ENCODE data around the gene REEP1. TPM values are rescaled to one million over a fixed set of nuclear protein-coding genes. Genes with fewer than 3 reads are reported as not detected.

Gene REEP1
- total and polyA plus RNA-seq, 9 of the 15 experiments (the other 6 are each of a cell fraction or from before 2014, with no cell fraction given) = 0.11 to 0.67 (median 0.13) TPM

DNA sequence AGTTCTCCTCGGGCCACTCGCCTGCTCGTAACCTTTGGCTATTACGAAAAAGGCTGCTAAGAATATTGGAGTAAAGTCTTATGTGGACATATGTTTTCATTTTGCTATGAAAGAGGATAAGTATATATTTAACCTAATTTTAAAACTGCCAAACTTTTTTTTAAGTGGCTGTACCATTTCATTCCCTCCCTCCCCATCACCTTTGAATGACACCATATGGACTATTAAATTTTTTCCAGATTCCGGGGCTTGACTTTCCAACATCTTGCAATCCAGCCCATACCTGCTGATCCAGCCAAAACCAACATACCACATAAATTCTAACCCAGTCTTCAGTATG, 31.5 kb downstream of the REEP1 start:
- H3K9ac ChIP-seq (ENCODE audit: insufficient read depth in 1 of 2, low read depth in 2 of 2, low read length in 2 of 2) = no peak overlapping the region
- H3K4me1 ChIP-seq (replicated peaks in 1 of 2; ENCODE audit: control insufficient read depth in 2 of 2, insufficient read depth in 2 of 2, low read length in 2 of 2) = no peaks in the 10 kb centered on the region
- no peak overlapping the region for H3K4me2 ChIP-seq (ENCODE audit: insufficient read depth, low read length)
- 3% methylated on average over 5 of the region's 5 CpGs for whole genome bisulfite sequencing (ENCODE audit: insufficient coverage, low coverage, missing lambda C conversion rate)
- ChIA-PET CTCF (ENCODE audit: low intra/inter-chr PET ratio) (no interaction called here), POLR2A (no interaction called here)
- no peak for DNase-seq (ENCODE audit: extremely low read depth in 1 of 4, low spot score in 3 of 4)
- no peaks in the 10 kb centered on the region for H3K36me3 ChIP-seq (ENCODE audit: control insufficient read depth, insufficient read depth, low read length)
- in situ Hi-C loops (cut with MboI) = no loop called here
- intact Hi-C loops (cut with micrococcal nuclease) = no loop called here
- no peaks in the 10 kb centered on the region for H3K9me1 ChIP-seq (ENCODE audit: control insufficient read depth, insufficient read depth, low read length)
- no peak for ATAC-seq
- H4K20me1 ChIP-seq (replicated peaks; ENCODE audit: control insufficient read depth, insufficient read depth, low read length) = no peaks in the 10 kb centered on the region
- H3K9me3 ChIP-seq (replicated peaks; ENCODE audit: control insufficient read depth, insufficient read depth, low read depth, low read length) = no peaks in the 10 kb centered on the region
- no peaks in the 10 kb centered on the region for H3K79me2 ChIP-seq (ENCODE audit: control insufficient read depth, insufficient read depth, low read length)
- H3K4me3 ChIP-seq = no peak overlapping the region
- no TSS peak for BruUV-seq (replicated peaks)
- no peak overlapping the region for H3K27ac ChIP-seq (ENCODE audit: extremely low read depth, low read depth, low read length)
- FAIRE-seq = no peak
- H2AFZ ChIP-seq (ENCODE audit: low read depth, low read length) = no peak overlapping the region
- H3K27me3 ChIP-seq (ENCODE audit: control insufficient read depth in 2 of 2, insufficient read depth in 2 of 2, low read length in 2 of 2) = peaks cover 22 to 58% of the 10 kb centered on the region in 2 experiments; a peak in 3 of 5 replicates
- TF ChIP-seq ARID2 (IDR thresholded peaks at IDR 0.05) (no peak), SUPT5H (IDR thresholded peaks at IDR 0.05) (no peak), ZNF695 (CRISPR knock-in tag; IDR thresholded peaks at IDR 0.05) (no peak), ESRRB (CRISPR knock-in tag; IDR thresholded peaks at IDR 0.05; ENCODE audit: borderline replicate concordance) (no peak), KAT7 (CRISPR knock-in tag; IDR thresholded peaks at IDR 0.05; ENCODE audit: borderline replicate concordance) (no peak), ZNF133 (CRISPR knock-in tag; IDR thresholded peaks at IDR 0.05) (no peak), SRSF7 (optimal IDR thresholded peaks at IDR 0.05; ENCODE audit: low read depth, low read length) (no peak), ZNF586 (CRISPR knock-in tag; conservative IDR thresholded peaks at IDR 0.05) (no peak), ILF3 (IDR thresholded peaks at IDR 0.05; ENCODE audit: borderline replicate concordance) (no peak), GABPB1 (CRISPR knock-in tag; IDR thresholded peaks at IDR 0.05) (no peak), CCAR2 (IDR thresholded peaks at IDR 0.05; ENCODE audit: low read depth, low read length) (no peak), HMGN3 (IDR thresholded peaks at IDR 0.05; ENCODE audit: borderline replicate concordance, extremely low read depth, insufficient read length, low read depth, low read length) (no peak), CREM (IDR thresholded peaks at IDR 0.05; ENCODE audit: low read depth) (no peak), YY1 (IDR thresholded peaks at IDR 0.05; ENCODE audit: borderline replicate concordance in 1 of 3, control insufficient read depth in 1 of 3, extremely low read depth in 1 of 3, insufficient read depth in 3 of 3, insufficient read length in 1 of 3, insufficient replicate concordance in 2 of 3, low read depth in 1 of 3, low read length in 2 of 3) (no peak)
- TF ChIP-seq, protein P1, sequence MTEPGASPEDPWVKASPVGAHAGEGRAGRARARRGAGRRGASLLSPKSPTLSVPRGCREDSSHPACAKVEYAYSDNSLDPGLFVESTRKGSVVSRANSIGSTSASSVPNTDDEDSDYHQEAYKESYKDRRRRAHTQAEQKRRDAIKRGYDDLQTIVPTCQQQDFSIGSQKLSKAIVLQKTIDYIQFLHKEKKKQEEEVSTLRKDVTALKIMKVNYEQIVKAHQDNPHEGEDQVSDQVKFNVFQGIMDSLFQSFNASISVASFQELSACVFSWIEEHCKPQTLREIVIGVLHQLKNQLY (CRISPR knock-in tag; conservative IDR thresholded peaks at IDR 0.05) = no peak
- TF ChIP-seq, protein P2, sequence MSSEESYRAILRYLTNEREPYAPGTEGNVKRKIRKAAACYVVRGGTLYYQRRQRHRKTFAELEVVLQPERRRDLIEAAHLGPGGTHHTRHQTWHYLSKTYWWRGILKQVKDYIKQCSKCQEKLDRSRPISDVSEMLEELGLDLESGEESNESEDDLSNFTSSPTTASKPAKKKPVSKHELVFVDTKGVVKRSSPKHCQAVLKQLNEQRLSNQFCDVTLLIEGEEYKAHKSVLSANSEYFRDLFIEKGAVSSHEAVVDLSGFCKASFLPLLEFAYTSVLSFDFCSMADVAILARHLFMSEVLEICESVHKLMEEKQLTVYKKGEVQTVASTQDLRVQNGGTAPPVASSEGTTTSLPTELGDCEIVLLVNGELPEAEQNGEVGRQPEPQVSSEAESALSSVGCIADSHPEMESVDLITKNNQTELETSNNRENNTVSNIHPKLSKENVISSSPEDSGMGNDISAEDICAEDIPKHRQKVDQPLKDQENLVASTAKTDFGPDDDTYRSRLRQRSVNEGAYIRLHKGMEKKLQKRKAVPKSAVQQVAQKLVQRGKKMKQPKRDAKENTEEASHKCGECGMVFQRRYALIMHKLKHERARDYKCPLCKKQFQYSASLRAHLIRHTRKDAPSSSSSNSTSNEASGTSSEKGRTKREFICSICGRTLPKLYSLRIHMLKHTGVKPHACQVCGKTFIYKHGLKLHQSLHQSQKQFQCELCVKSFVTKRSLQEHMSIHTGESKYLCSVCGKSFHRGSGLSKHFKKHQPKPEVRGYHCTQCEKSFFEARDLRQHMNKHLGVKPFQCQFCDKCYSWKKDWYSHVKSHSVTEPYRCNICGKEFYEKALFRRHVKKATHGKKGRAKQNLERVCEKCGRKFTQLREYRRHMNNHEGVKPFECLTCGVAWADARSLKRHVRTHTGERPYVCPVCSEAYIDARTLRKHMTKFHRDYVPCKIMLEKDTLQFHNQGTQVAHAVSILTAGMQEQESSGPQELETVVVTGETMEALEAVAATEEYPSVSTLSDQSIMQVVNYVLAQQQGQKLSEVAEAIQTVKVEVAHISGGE (CRISPR knock-in tag; IDR thresholded peaks at IDR 0.05) = no peak
- TF ChIP-seq, protein P3, sequence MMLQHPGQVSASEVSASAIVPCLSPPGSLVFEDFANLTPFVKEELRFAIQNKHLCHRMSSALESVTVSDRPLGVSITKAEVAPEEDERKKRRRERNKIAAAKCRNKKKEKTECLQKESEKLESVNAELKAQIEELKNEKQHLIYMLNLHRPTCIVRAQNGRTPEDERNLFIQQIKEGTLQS (IDR thresholded peaks at IDR 0.05) = no peak
- TF ChIP-seq, protein P3 (CRISPR knock-in tag; conservative IDR thresholded peaks at IDR 0.05) = no peak
